GM21447 (cell line): ENCODE measurements around the gene ETF1.

ENCODE experiments used
- ATAC-seq: cut with Tn5 transposase; IDR thresholded peaks from one replicate; pipeline ENCODE4 v1.9.1; 2021; ENCODE audit not compliant: unreplicated experiment

Gene ETF1

DNA sequence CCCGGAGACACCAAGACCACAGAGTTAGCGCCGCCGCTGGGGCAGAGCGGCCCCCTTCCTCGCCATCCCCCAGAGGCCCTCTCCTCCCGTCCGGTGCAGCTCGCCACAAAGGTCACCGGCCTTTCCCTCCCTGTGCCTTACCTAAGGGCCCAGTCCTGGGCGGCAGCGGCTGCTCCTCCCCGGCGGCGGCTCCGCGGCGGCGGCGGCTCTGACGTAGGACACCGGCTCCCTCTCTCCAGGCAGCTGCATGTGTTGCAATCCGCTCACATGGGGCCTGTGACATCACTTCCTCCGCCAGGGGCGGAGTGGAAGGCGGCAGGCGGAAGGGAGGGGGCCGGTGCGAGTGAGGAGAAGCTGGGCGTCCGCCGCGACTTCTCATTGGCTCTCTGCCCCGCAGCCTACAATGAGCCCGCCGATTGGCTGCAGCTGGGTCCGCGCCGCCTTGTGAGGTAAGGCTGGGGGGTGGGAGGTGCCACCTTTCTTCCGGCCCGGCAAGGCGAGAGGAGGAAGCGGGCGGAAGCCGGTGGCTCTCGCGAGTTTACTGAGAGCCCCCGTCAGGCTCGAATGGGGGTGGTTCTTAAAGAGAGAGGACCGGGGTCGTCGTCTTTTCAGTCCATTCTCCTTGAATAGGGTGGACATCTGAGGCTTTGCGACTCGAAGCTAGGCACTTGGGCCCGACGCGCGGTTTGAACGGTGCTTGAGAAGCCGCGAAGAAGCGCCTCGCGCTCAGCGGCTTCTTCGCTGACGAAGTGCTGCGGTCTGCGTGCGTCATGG, at the start of gene ETF1:
ETF1 (minus strand) TSS at position 281 of the 774 bp plus-strand sequence. CDS start 318 bp downstream, outside the sequence.
- peak; percentile 89 for ATAC-seq

GRCh38 chr5:138588013-138588788, 45.2 kb upstream of the ETF1 start:
- ATAC-seq: no peak

DNA sequence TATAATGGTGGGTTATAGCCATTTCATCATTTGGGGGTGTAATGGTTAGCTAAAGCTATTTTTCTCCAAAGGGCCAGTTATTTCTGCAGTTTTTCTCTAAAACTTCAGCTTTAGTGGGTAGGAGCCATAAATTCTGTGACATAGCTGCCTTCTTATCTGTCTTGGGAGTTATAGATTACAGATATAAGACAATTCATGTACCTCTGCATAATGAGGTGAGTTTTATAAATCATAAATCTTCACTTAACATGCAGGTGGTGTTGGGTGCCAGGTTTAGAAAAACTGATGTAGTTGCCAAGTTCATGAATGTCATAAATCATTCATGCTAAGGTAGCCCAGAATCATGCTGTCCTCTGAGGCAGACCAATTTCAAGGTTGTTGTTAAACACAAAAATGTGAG, 42.1 kb upstream of the ETF1 start:
- ATAC-seq: no peak

DNA sequence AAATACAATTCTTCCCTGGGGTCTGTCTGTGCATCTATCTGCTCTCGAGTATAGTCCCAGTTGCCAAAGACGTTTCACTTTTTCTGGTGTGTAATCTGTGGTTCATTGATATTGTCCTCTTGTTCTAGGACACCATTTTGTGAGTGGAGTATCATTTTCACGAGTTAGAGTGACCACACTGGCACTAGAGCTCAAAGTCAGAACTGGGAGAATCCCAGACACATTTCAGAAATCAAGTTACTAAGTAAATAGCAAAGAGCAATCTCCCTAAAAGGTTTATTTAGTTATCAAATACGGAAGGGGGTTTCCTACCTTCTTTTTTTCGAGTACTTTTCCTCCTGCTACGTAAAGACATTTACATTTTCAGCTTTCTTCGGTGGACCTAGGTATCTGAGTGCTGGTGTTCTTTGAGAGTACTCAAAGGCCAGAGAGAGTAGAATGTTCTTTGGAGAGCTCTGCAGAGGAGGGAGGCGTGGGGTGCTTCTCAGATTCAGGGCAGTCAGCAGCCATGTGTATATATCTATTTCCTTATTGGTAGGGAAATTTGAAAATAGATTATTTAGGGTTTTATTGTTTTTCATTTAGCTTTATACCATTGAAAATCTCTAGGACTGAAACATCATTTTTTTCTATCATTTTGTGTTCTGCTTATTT, 41.1 kb upstream of the ETF1 start:
- no peak for ATAC-seq

GRCh38 chr5:138582959-138583358, 39.9 kb upstream of the ETF1 start:
- no peak for ATAC-seq

DNA sequence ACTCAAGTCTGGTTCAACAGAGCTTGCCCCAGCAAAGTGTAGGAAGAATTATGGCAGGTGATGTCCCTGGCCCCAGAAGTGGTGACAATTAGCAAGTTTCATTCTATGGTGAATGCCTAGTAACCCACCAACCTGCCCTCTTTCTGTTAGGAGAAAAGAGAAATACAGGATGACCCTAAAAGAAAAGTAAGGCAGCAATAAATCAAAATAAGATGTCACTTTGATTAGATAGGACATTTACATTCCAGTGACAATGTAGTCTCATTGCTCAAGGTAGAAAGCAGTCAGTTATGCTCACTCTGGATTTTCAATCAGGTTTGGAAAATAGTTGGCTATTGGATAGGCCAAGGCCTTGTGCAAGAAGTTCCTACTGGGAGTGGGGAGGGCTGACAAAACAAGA, 37.7 kb upstream of the ETF1 start:
- ATAC-seq: no peak

DNA sequence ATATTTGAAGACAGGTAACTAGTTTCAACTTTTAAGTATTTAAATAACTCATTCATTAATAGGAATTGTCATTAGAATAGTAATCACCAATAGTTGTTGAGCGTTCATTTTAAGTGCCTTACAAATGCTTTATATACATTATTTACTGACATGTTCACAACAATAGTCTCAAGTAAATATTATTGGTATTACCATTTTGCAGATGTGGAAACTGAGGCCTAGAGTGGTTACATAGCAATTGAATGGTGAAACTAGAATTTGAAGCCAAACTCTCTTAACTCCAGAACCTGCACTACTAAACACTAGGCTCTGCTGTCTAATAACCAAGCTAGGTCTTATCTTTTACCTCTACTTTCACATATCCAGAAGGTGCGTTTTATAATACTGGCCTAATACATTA, 37.0 kb upstream of the ETF1 start:
- no peak for ATAC-seq

DNA sequence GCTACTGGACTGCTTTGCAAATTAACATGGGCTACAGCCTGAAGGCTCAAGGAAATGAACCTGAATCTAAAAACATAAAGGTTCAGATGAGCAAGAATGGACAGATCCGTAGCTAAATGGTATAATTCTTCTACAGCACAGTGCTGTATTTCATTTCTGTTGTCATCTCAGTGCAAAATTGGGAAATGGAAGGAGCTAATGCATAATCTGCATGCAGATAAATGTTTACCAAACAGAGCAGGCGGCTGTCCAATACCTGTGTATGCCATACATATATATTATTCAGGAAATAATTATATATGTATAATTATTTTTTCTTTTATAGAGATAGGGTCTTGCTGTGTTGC, 36.5 kb upstream of the ETF1 start:
- ATAC-seq: no peak

GRCh38 chr5:138577452-138577851, 34.4 kb upstream of the ETF1 start:
- ATAC-seq: no peak

DNA sequence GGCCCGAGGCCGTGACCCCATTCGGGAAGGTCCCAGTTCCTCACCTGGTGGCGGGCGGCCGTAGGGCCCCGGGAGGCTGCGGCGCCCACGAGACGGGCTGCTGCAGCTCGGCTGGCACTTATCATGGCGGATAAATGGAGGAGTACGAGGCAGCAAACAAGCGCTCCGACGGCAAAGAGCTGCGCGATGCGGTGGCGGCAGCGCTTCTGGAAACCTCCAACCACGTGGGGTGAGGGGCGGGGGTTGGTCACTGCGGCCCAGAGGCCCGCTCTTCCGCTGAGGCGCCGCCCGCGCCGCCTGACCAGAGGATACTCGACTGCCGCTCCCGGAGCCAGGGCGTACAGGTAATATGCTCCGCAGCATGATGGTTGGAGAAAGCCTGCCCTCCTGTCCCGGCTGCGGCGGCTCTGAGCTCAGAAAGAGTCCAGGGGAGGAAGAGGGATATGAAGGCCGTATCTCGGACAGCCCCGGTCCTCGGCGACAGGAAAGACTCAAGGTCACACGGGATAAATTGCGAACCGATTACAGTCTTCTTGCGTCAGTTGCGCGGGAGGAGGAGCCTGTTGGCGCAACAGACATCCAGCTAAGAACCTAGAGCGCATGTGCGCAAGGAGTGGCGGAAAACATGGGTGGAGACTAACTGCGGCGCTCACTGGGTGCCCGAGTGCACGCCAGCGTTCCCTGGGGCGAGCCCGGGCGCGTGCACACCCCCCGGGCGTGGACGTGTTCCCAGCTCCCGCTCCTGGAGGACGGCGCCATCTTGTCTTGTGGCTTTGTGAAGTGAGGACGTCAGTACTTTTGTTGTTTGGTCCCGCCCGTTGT, 32.4 kb upstream of the ETF1 start, which contains the start of gene HSPA9:
HSPA9 (minus strand) TSS at position 208 of the 822 bp plus-strand sequence; CDS start at position 125, 83 bp downstream.
- ATAC-seq: peak; percentile 85

DNA sequence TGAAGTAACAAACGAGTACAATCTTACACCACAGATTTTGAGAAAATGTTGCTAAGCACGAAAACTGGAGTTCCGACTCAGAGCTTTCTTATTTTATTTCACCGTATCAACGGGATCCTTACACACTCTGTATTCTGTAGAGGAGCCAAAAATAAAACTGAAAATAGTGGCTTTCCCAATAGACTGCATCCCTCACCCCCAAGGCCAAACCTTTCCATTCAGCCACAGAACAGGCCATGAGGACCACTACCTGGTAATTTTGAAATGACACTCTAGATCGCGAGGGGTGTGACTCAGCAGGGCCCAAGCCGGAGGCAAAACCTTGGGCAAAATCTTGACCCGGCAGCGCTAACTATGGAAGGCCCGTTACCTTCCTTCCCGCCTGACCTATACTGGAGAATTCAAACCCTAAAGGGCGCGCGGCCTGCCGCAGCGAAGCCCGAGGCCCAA, 31.7 kb upstream of the ETF1 start:
- no peak for ATAC-seq

GRCh38 chr5:138573949-138574670, 31.1 kb upstream of the ETF1 start:
- ATAC-seq: no peak

DNA sequence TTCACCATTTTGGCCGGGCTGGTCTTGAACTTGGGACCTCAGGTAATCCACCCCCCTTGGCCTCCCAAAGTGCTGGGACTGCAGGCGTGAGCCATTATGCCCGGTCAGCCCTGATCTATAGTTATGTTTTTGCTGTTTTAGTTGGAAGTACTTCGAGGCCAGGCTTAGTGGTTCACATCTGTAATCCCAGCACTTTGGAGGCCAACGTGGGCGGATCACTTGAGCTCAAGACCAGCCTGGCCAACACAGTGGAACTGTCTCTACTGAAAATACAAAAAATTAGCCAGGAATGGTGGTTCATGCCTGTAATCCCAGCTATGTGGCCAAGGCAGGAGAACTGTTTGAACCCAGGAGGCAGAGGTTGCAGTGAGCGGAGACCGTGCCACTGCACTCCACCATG, 30.2 kb upstream of the ETF1 start:
- no peak for ATAC-seq

DNA sequence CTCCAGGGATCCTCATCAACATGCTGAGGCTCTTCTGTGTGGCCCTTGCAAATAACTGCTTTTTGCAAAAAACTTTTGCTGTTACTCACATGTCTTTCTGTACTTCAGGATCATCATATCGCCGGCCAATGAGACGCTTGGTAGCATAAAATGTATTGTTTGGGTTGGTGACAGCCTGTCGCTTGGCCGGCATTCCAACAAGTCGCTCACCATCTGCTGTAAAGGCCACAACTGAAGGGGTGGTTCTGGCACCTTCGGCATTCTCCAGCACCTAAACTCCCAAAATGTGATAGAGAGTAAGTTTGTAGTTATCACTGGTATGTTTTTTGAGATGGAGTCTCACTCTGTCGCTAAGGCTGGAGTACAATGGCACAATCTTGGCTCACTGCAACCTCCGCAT, 27.8 kb upstream of the ETF1 start:
- ATAC-seq: no peak

DNA sequence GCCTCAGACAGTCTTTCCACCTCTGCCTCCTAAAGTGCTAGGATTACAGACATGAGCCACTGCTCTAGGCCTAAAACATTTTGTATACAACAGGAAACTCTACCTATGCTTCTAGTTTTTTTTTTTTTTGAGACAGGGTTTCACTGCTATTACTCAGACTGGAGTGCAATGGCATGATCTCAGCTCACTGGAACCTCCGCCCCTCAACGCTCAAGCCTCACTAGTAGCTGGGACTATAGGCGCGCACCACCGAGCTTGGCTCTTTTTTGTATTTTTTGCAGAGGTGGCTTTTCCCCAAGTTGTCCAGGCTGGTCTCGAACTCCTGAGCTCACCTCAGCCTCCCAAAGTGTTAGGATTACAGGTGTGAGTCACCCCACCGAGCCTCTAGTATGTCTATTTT, 26.7 kb upstream of the ETF1 start:
- ATAC-seq: no peak

- no peak for ATAC-seq
Observed at GRCh38 chr5:138568061-138568824, 25.2 kb upstream of the ETF1 start.

GRCh38 chr5:138566792-138567191, 23.8 kb upstream of the ETF1 start:
- no peak for ATAC-seq

DNA sequence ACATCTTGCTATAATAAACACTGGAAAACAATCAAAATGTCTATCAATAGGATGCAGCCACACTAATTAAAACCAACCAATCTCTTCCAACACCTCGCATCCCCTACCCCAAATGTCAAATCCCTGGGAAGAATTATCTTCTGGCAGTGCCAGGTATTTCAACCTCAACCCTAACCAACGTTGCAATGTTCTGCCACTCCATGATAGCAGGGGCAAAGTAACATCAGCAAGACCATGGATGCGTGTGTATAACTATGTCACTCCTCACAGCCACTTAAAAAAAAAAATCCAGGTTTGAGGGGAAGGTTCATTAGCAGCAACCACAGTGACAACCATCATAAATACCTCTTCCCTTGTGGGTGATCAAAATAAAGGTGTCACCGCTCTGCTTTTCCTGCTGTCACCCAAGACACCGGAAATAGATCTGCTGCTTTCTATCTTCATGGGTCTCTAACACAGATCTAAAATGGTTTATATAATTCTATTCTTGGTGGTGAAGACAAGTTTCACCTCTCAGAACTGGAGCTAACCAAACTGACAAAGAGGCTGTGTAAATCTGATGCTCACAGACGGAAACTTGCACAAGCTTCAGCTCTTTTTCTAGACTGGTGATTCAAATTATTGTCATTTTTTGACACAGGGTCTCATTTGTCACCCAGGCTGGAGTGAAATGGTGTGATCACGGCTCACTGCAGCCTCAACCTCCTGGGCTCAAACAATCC, 22.2 kb upstream of the ETF1 start:
- no peak for ATAC-seq

GRCh38 chr5:138564242-138564641, 21.2 kb upstream of the ETF1 start:
- ATAC-seq: no peak
